ENCODE measurements around the gene XPR1. TPM values are rescaled to one million over a fixed set of nuclear protein-coding genes. Genes with fewer than 3 reads are reported as not detected.

Gene XPR1
- total and polyA plus RNA-seq, 2 experiments from 2014 or later, result 4.9 to 15.6 TPM

GRCh38 chr1:180936110-180937011 is 304.5 kb downstream of the XPR1 start:
- no peak overlapping the region for H3K4me3 ChIP-seq
- WGBS, 2 experiments (ENCODE audit: low coverage in 1 of 2, low lambda C conversion rate in 2 of 2, missing lambda C conversion rate in 2 of 2), result 89 to 92% methylated on average over 28 of the region's 28 CpGs
- no peaks in the 10 kb centered on the region for H3K79me2 ChIP-seq (ENCODE audit: insufficient read depth)
- in situ Hi-C loops (cut with MboI), result no loop called here
- no peak for TF ChIP-seq EZH2 (IDR thresholded peaks at IDR 0.05; ENCODE audit: insufficient read depth, poor library complexity, severe bottlenecking)
- no peak for TF ChIP-seq EZH2phosphoT487 (IDR thresholded peaks at IDR 0.05; ENCODE audit: insufficient read depth, low read depth)
- H3K4me1 ChIP-seq (ENCODE audit: insufficient read depth), result no peaks in the 10 kb centered on the region
- H3K27me3 ChIP-seq (replicated peaks; ENCODE audit: insufficient read depth), result no peaks in the 10 kb centered on the region
- H3K9me3 ChIP-seq (ENCODE audit: low read depth), result no peaks in the 10 kb centered on the region
- no peak overlapping the region for H2AFZ ChIP-seq
- no peak overlapping the region for H3K27ac ChIP-seq
- H3K9ac ChIP-seq, result no peak overlapping the region
- DNase-seq, result no peak
- H3K4me2 ChIP-seq (ENCODE audit: unreplicated experiment), result no peak overlapping the region
- no peaks in the 10 kb centered on the region for H3K36me3 ChIP-seq (ENCODE audit: low read depth)
- no peaks in the 10 kb centered on the region for H4K20me1 ChIP-seq (ENCODE audit: insufficient read depth)
- H3F3A ChIP-seq (ENCODE audit: insufficient read depth), result no peaks in the 10 kb centered on the region
- H3K9me2 ChIP-seq (ENCODE audit: insufficient read depth), result no peaks in the 10 kb centered on the region

- Histone ChIP-seq H3K36me3 (ENCODE audit: low read depth) (no peaks in the 10 kb centered on the region), H3F3A (ENCODE audit: insufficient read depth) (no peaks in the 10 kb centered on the region), H3K9me2 (ENCODE audit: insufficient read depth) (no peaks in the 10 kb centered on the region), H3K9ac (no peak overlapping the region), H3K27me3 (replicated peaks; ENCODE audit: insufficient read depth) (no peaks in the 10 kb centered on the region), H3K27ac (no peak overlapping the region), H3K4me3 (no peak overlapping the region), H4K20me1 (ENCODE audit: insufficient read depth) (no peaks in the 10 kb centered on the region), H2AFZ (no peak overlapping the region), H3K4me2 (ENCODE audit: unreplicated experiment) (no peak overlapping the region), H3K4me1 (ENCODE audit: insufficient read depth) (no peaks in the 10 kb centered on the region), H3K9me3 (ENCODE audit: low read depth) (no peaks in the 10 kb centered on the region), H3K79me2 (ENCODE audit: insufficient read depth) (no peaks in the 10 kb centered on the region)
- in situ Hi-C loops (cut with MboI), result no loop called here
- TF ChIP-seq EZH2phosphoT487 (IDR thresholded peaks at IDR 0.05; ENCODE audit: insufficient read depth, low read depth) (no peak), EZH2 (IDR thresholded peaks at IDR 0.05; ENCODE audit: insufficient read depth, poor library complexity, severe bottlenecking) (no peak)
- WGBS, 2 experiments (ENCODE audit: low coverage in 1 of 2, low lambda C conversion rate in 2 of 2, missing lambda C conversion rate in 2 of 2), result 100% methylated on average over 1 of the region's 1 CpG
- no peak for DNase-seq
Measured at GRCh38 chr1:180937012-180937372, 305.2 kb downstream of the XPR1 start.

- TF ChIP-seq EZH2 (IDR thresholded peaks at IDR 0.05; ENCODE audit: insufficient read depth, poor library complexity, severe bottlenecking) (no peak), EZH2phosphoT487 (IDR thresholded peaks at IDR 0.05; ENCODE audit: insufficient read depth, low read depth) (no peak)
- Histone ChIP-seq H3K27me3 (replicated peaks; ENCODE audit: insufficient read depth) (no peaks in the 10 kb centered on the region), H3K4me3 (no peak overlapping the region), H3K9me2 (ENCODE audit: insufficient read depth) (no peaks in the 10 kb centered on the region), H3K4me1 (ENCODE audit: insufficient read depth) (no peaks in the 10 kb centered on the region), H3K79me2 (ENCODE audit: insufficient read depth) (no peaks in the 10 kb centered on the region), H3K9ac (no peak overlapping the region), H2AFZ (no peak overlapping the region), H3F3A (ENCODE audit: insufficient read depth) (no peaks in the 10 kb centered on the region), H3K27ac (no peak overlapping the region), H3K4me2 (ENCODE audit: unreplicated experiment) (no peak overlapping the region), H3K9me3 (ENCODE audit: low read depth) (no peaks in the 10 kb centered on the region), H4K20me1 (ENCODE audit: insufficient read depth) (no peaks in the 10 kb centered on the region), H3K36me3 (ENCODE audit: low read depth) (no peaks in the 10 kb centered on the region)
- DNase-seq, result no peak
- WGBS, 2 experiments (ENCODE audit: low coverage in 1 of 2, low lambda C conversion rate in 2 of 2, missing lambda C conversion rate in 2 of 2), result 76 to 81% methylated on average over 9 of the region's 9 CpGs
- in situ Hi-C loops (cut with MboI), result no loop called here
Measured at GRCh38 chr1:180937624-180938225, 305.9 kb downstream of the XPR1 start.

- H3K9me3 ChIP-seq (ENCODE audit: low read depth), result no peaks in the 10 kb centered on the region
- no peak overlapping the region for H3K9ac ChIP-seq
- H3K79me2 ChIP-seq (ENCODE audit: insufficient read depth), result no peaks in the 10 kb centered on the region
- no peaks in the 10 kb centered on the region for H4K20me1 ChIP-seq (ENCODE audit: insufficient read depth)
- no peak overlapping the region for H3K27ac ChIP-seq
- no peaks in the 10 kb centered on the region for H3F3A ChIP-seq (ENCODE audit: insufficient read depth)
- WGBS, 2 experiments (ENCODE audit: low coverage in 1 of 2, low lambda C conversion rate in 2 of 2, missing lambda C conversion rate in 2 of 2), result 53 to 74% methylated on average over 6 to 9 of the region's 9 CpGs
- H3K4me3 ChIP-seq, result no peak overlapping the region
- H3K36me3 ChIP-seq (ENCODE audit: low read depth), result no peaks in the 10 kb centered on the region
- no peaks in the 10 kb centered on the region for H3K4me1 ChIP-seq (ENCODE audit: insufficient read depth)
- H3K27me3 ChIP-seq (replicated peaks; ENCODE audit: insufficient read depth), result no peaks in the 10 kb centered on the region
- no peak for TF ChIP-seq EZH2 (IDR thresholded peaks at IDR 0.05; ENCODE audit: insufficient read depth, poor library complexity, severe bottlenecking)
- no peak overlapping the region for H2AFZ ChIP-seq
- no peaks in the 10 kb centered on the region for H3K9me2 ChIP-seq (ENCODE audit: insufficient read depth)
- H3K4me2 ChIP-seq (ENCODE audit: unreplicated experiment), result no peak overlapping the region
- in situ Hi-C loops (cut with MboI), result no loop called here
- DNase-seq, result no peak
Measured at GRCh38 chr1:180939073-180939710, 307.4 kb downstream of the XPR1 start.

Measured in GM23248 (cell line).